KG1 (cell line): ENCODE measurements around the gene ASTN2.
"Not testable (repeated sequence)": the region's sequence is repeated elsewhere in the genome, so short reads cannot be mapped to it uniquely, and the experiment has no call there.

Experiments
- DNase-seq: peaks from one replicate; lab custom pipeline; 2025; lab: John Stamatoyannopoulos, UW

Gene ASTN2

DNA sequence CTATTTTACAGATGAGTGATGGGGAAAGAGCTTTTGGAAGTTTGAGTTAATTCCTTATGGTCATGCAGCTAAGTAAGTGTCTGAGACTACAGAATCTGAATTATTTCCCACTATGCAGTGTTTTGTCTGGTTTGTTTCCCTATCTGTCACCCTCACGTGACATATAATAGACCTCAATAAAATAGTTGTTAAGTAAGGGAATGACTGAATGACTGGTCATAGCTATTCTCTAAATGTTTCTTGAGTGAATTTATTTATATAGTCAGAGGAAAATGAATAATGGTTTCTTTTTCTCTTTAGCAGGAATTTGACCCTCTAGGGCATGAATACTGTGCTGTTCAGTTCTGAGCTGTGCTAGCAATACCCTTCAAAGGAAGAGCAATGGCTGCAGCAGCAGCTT is 717.5 kb downstream of the ASTN2 start:
- no peak for DNase-seq

DNA sequence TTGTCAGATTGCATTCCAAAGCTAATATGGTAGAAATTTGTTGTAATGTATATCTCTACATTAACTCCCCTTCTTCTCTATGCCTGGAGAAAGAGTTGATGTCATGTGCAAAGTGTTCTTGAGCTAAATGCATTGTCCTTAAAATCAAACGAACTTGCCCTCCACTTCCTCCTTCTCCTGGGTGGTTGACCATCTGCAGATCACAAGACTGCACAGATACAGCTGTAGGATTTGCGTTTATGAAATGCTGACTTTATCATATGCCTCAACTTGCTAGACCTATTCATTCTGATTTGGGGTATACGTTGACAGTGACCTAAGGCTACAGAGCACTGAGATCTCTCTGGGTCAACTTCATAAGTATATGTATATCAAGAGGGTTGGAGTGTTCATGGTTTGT is 719.4 kb downstream of the ASTN2 start:
- DNase-seq: no peak

DNA sequence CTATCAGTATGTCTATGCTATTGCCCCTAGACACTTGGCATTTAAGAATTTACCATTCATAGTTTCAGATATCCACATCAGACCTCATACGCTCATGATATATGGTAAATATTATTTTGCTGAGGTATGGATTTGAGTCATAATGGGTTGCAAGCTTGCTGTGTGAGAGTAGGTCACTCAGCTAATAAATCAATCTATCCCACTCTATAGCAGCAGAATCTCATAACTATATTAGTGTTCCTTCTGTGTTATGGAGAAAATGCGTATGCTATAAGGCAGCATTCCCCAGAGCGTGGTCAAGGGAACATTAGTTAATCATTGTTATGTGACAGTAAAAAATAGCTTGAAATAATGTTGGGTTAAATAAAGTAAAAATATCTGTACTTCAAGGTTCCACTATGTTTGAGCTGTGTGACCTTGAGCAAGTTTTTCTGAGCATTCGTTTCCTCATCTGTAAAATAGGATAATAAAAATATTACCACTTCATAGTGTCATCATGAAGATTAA is 720.0 kb downstream of the ASTN2 start:
- DNase-seq: no peak

DNA sequence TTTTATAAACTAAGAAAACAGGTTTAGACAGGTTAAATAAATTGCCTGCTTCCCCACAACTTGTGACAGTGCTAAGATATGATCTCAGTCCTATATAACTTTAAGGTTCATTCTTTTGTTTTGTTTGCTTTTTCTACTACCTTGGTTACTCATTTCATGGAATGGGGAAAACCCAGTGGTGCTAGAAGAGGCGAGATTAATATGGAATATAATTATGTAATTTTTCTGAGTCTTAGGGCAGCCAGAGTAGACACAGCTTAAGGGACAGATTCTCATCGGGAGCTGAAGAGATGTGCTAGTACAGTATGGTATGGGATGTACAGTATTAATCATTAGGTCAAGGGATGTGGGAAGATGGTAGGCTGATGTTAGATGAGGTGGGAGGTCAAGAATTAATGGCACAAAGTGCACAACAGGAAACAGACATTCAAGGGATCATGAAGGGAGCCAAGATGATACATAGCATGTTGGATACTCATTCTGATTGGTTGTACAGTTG is 721.6 kb downstream of the ASTN2 start:
- no peak for DNase-seq

DNA sequence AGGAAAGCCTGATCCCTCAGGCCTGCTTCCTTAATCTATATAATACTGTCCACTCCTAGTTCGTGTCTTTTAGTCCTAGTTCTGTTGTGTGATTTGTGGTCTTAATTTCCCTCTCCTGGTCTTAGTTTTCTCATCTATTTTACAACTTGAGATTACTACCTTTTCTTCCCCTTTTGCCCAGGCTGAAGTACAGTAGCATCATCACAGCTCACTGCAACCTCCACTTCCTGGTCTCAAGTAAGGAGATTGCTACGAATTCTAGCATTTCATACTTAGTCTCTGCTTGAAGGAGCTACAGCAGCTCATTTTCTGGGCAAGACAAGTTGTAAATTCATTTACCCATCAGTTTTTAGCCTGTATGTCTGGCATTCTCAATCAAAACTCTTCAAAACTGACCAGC is 722.2 kb downstream of the ASTN2 start:
- no peak for DNase-seq

DNA sequence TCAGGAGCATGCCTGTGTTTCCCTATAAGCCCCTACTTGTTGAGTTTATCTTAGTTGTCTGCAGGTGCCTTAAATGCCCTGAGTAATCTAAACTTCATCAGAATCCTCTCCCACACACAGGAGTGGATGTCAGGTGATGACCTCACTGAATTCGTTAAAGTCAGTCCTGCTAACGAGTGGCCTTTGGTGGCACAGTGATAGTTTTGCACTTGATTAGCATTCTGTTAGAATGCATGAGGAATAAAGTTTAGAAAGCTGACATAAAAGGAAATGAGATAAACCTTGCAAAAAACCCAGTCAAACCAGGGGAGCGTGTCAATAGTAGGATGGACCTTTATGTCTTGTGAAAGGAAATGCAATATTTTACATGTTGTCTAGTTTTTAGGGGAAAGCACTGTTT is 723.2 kb downstream of the ASTN2 start:
- no peak for DNase-seq

DNA sequence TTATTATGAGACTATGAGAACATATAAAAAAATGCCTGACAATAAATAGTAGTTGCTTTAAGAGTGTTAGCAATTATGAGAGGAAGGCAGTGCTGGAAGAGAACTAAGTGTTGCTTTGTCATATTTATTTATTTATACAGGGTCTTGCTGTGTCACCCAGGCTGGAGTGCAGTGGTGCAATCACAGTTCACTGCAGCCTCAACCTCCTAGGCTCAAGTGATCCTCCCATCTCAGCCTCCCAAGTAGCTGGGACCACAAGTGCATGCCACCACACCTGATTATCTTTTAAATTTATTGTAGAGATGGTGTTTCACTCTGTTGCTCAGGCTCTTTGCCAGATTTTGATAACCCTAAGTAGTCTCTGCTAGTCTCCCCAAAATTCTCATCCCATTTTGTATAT is 724.1 kb downstream of the ASTN2 start:
- DNase-seq: not testable (repeated sequence)

DNA sequence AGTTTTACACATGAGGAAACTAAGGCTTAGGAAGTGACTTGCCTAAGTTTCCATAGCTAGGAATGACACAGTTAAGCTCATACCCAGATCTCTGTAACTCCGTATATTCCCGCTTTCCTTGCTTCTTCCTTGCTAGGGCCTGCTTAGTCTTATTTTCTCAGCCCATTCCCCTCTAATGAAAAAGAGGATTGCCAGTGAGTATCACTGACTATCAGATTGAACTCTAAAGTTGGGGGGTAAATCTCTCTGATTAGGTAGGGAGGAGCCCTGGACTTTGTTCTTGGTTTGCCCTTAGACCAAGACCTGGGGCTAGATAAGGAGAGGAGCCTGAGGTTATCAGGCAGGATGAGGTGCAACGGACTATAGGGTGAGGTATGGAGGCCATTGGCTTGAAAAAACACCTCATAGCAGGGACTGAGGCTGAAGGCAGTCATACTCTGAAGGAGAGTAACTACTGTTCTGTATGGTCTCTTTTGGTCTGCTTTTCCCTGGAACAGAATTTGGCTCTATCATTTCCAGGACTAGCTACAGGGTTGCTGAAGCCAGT is 725.3 kb downstream of the ASTN2 start:
- no peak for DNase-seq

DNA sequence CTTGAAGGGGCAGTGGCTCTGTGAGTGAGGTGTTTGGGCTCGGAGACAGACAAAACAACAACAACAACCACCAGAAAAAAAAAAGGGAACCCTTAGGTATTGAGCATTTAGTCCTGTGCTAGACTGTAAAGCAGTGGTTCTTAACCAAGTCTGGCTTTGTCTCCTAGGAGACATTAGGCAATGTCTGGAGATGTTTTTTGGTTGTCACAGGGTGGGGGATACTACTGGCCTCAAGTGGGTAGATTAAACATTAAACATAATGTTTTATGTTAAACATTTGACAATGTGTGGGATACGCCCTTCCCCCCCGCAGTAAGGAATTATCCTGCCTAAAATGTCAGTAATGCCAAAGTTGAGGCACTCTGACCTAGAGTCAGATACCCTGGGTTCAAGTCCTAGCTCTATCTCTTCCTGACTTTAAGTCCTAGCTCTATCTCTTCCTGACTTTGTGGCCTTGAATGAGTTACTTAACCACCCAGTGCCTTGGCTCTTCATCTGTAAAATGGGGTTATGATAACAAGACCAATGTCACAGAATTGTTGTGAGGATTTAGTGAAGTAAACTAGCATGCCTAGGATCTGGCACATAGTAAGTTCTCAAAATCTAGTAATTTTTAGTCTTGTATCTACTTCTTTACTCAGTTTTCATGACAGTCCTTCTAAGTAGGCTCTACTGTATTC is 725.9 kb downstream of the ASTN2 start:
- DNase-seq: no peak

DNA sequence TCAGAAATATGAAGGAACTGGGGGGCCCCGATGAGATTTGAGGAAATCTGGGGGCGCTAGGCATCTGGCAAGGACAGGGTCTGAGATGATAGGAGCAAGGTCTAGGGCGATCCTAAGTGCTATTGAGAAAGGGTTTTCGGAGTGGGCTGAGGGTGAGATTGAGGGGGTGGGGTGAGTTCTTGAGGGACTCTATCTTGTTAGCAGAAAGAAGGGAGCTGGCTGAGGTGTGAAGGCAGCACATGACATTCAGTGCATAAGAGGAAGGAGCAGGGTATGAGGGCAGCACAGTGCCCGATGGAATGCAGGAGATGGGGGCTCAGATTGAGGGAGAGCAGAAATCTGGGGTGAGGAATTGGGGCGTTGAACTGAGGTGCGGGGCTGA is 727.1 kb downstream of the ASTN2 start:
- DNase-seq: no peak

DNA sequence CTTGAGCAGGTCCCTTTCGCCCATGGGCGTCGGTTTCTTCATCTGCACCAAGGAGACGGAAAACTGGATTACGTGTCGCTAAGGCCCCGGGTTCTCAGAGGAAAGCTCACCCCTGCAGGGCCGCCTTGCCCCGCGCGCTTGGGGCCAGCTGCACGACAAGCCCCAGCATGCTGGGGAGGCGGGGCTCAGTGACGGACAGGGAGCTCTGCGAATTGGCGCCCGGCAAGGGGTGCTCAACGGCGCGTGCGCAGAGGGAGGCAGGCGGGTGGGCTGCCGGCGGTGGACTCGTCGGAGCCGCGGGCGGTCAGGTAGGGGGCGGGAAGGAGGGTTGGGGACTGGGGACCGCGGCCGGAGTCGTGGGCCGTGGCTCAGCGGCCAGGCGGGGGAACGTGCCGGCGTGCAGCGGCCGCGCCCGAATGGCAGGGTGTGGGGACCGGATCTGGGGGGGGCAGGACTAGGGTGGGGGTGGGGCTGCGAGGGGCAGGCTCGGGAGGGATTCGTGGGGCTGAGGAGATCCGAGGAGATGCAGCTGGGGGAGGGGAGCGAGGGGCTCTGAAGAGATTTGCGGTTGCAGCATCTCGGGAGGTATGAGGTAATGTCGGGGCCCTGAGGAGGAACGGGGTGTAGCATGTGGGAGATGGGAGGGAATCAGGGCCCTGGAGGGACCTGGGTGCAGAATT is 727.6 kb downstream of the ASTN2 start, which contains the start of gene TRIM32:
Gene TRIM32 (plus strand): TSS at position 232 of the 680 bp plus-strand sequence. CDS start 10,438 bp downstream, outside the sequence.
- no peak for DNase-seq

DNA sequence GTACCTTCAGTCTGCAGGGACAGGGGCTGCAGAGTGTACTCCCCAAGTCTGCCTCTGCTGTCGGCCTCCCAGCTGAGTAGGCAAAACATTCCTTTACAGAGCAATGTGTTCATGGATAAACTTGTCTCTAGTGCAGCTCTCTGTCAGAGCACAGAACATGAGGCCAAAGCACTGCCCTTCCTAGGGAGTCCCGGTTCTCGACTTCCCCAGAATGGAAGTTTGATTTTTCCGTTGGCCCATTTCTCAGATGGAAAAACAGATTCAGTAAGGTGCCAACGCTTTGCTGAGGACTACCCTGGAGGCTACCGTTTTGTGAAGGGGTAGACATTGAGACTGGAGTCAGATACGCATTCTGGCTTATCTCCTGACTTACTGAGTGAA is 728.2 kb downstream of the ASTN2 start:
- DNase-seq: no peak

DNA sequence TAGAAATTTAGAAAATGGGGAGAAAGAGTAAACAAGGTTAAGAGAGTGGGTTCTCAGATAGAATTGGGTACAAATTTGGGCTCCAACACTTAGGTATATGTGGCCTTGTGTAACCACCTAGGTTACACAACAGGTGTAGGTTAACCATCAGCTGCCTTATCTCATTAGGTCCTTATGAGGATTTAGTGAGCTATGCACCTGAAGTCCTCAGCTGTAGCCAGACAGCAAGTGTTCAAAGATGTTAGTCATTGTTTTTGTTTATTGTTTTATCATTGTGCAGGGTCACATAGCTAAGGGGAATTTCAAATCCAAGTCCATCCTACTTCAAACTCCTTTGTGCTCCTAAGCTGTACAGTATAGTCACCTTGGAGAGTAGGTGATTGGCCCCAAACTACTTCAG is 728.7 kb downstream of the ASTN2 start:
- no peak for DNase-seq

DNA sequence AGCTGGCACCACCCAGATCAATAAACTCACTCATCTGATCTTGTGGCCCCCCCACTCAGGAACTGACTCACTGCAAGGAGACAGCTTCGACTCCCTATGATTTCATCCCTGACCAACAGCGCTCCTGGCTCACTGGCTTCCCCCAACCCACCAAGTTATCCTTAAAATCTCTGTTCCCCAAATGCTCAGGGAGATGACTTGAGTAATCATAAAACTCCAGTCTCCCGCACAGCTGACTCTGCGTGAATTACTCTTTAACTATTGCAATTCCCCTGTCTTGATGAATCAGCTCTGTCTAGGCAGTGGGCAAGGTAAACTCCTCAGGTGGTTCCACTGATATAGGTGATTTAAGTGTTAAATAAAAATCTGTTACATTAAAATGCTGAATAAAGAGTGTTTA is 729.7 kb downstream of the ASTN2 start:
- no peak for DNase-seq

DNA sequence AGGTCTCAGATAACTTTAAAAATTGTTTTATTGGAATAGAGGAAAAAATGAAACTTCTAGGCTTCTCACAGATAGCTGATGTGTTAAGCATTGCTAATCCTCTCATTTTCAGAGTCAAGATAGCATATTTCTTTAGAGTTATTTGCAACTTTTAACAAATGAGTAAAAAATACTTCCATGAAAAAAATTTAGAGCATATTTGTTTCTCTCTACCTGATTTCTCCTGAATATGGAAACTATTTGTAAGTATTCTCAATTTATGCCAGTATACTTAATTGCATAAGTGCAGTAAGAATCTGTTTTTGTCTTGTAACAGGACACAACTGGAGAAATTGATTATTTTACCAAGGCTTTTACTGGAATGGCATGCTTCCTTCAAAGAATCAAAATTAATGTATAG is 731.3 kb downstream of the ASTN2 start:
- DNase-seq: no peak

DNA sequence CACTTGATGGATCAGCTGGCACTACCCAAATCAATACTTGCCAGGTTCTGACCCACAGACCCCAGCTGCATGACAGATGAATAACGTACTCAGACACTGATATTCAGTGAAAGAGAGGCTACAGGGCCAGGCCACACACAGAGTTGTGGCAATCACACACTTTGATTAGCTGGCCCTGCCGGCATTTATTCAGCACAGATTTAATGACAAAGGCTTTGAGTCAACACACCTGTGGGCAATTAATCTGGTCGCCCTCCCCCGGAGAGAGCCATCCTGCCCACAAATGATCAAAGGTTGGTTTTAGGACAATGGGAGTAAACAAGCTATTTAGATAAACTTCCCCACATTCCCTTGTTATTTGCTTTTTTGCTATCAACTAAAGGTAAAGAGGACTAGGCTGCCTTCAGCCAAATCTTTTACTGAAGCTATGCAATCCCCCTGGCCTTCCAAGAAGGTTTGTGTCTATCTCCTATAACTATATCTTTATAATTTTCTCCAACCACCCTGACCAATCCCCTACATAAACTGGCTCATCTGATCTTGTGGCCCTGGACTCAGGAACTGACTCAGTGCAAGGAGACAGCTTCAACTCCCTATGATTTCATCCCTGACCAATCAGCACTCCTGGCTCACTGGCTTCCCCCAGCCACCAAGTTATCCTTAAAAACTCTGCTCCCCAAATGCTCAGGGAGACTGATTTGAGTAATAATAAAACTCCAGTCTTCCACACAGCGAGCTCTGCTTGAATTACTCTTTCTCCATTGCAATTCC is 740.5 kb downstream of the ASTN2 start:
- DNase-seq: no peak

DNA sequence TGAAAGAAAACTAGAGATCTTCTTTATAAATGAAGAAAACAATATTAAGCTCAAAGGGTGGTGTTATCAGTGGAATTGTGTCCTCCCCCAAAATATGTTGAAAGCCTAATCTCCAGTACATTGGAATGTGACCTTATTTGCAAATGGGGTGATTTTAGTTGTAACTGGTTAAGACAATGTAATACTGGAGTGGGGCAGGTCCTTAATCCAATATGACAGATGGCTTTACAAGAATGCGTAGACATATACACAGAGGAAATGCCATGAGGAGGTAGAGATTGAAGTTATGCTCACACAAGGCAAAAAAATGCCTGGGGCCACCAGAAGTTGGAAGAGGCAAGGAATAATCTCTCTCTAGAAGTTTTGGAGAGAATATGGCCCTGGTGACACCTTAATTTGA is 741.5 kb downstream of the ASTN2 start:
- DNase-seq: no peak

DNA sequence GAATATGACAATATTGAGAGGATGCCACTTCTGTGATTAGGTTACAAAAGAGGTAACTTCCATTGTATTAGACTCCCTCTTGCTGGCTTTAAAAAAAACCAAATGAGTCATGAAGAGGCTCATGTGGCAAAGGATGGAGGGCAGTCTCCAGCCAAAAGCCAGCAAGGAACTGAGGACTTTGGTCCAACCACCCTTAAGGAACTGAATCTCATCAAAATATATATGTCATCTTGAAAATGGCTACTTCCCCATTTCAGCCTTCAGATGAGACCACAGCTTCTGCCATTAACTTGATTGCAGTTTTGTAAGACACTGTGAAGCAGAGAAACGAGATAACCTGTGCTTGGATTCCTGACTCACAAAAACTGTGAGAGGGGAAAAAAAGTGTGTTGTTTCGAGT is 743.3 kb downstream of the ASTN2 start:
- no peak for DNase-seq

DNA sequence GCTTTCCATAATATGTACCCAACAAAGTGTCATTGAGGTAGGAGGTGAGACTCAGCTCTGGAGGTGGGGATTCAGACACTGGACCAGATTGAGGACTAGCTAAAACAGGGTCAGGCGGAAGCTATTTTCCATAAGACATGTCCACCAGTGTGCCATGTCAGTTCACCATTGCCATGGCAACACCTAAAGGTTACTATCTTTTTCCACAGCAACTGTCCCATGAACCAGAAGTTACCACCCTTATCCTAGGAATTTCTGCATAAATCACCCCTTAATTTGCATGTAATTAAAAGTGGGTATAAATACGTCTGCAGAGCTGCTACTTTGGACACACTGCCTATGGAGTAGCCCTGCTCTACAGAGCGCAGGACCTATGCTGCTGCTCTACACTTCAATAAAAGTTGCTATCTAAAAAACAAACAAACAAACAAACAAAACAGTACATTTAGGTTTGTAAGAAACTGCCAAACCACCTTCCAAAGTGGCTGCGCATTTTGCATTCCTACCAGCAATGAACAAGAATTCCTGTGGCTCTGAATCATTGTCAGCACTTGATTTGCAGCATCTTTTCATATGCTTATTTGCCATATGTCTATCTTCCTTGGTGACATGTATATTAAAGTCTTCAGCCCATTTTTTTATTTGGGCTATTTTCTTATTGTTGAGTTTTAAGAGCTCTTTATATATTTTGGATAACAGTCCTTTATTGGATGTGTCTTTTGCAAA is 745.7 kb downstream of the ASTN2 start:
- DNase-seq: no peak

DNA sequence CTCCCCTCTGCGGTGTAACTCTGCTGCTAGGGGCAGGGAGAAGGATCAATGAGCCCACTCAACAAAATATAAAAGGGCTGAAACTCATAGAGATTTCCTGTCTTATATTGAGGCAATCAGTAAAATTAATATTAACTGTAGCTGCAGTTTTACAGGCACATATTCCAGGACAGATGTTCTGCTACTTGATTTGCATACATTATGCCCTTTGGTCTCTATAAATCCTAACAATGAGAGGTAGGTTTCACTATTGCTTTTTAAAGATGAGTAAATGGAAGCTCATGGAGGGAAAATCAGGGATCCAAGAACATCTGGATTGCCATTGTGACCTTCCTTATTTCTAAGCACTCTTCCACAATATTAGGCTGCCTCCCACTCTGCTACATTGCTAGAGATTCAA is 751.3 kb downstream of the ASTN2 start:
- no peak for DNase-seq

DNA sequence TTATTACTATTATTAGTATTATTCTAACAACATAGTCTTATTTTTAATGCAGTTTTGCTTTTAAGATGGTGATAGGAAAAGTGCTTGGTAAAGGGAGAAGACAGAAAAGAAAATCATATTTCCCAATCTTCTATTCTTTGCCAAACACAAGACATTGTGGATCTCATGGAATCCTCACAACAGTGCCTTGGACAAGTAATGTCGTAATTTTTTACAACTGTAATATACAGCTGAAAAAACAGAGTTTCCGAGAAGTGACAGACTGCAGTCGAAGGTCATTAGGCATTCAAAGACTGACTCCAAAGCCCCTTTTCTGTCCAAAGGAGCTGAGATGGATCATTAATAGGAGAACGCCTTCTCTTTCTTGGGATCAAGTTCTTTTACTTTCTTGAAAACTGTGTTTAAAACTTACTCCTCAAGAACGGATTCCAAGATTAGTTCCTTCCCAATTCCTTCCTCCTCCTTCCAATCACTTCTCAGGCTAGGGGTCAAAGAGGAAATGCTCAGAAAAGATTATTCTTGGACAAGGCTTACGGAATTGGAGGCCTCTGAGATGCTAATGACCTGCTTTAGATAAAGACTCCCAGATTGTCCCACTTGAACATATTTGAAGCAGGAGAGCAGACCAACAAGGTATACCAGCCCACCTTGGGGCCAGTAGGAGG is 752.1 kb downstream of the ASTN2 start:
- DNase-seq: no peak
